ENCODE results near the gene RLF.

DNA sequence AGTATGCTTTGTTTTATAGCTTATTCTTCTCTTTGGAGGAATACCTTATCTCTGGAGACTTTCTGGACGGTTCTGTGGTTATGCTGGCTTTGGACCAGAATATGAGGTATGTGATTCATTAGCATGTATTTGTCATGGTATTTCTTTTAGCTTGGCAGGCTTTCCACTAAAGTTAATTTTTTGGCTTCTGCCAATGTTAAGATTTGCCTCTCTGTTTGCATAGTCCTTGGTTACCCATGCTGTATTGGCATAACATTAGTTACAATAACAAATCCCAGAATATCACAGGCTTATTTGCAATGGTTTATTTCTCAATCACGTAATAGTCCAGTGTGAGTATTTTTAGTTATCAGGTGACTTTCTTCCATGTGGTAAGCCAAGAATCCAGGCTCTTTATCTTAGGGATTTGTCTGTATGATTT, 106.6 kb downstream of the RLF start:
- TF ChIP-seq, protein P1, sequence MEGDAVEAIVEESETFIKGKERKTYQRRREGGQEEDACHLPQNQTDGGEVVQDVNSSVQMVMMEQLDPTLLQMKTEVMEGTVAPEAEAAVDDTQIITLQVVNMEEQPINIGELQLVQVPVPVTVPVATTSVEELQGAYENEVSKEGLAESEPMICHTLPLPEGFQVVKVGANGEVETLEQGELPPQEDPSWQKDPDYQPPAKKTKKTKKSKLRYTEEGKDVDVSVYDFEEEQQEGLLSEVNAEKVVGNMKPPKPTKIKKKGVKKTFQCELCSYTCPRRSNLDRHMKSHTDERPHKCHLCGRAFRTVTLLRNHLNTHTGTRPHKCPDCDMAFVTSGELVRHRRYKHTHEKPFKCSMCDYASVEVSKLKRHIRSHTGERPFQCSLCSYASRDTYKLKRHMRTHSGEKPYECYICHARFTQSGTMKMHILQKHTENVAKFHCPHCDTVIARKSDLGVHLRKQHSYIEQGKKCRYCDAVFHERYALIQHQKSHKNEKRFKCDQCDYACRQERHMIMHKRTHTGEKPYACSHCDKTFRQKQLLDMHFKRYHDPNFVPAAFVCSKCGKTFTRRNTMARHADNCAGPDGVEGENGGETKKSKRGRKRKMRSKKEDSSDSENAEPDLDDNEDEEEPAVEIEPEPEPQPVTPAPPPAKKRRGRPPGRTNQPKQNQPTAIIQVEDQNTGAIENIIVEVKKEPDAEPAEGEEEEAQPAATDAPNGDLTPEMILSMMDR (IDR thresholded peaks at IDR 0.05; ENCODE audit: borderline replicate concordance, extremely low read depth, low read length, poor library complexity, severe bottlenecking), result no peak
- TF ChIP-seq EZH2 (IDR thresholded peaks at IDR 0.05; ENCODE audit: borderline replicate concordance, low read depth, low read length, severe bottlenecking), result no peak

Data from DND-41 (cell line).